Stimulated activated naive CD4-positive, alpha-beta T cell (primary cell): ENCODE measurements around the gene SCFD2.
"Not testable (repeated sequence)": the region's sequence is repeated elsewhere in the genome, so short reads cannot be mapped to it uniquely, and the experiment has no call there.

ENCODE experiments used
- DNase-seq, 6 experiments: peaks; one replicate each; lab custom pipeline; 2025; lab: John Stamatoyannopoulos, UW

Gene SCFD2

DNA sequence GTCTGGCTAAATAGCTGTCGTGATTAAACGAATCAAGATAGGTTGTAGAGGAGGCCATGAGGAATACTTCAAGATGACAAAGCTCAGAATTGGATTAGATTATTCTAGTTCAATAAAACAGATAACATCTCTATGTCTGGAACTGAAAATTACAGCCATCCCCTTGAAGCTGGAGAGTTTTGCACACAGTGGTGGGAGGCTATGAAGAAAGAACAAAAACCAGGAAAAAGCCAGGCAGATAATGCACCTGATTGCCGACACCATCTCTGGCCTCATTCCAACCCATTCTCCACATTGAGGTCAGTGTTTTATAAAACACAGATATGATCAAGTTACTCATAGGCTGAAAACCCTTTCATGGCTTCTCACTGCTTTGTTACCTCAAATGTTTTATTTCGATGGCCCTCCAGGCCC lies 315.5 kb downstream of the SCFD2 start:
- no peak for DNase-seq

DNA sequence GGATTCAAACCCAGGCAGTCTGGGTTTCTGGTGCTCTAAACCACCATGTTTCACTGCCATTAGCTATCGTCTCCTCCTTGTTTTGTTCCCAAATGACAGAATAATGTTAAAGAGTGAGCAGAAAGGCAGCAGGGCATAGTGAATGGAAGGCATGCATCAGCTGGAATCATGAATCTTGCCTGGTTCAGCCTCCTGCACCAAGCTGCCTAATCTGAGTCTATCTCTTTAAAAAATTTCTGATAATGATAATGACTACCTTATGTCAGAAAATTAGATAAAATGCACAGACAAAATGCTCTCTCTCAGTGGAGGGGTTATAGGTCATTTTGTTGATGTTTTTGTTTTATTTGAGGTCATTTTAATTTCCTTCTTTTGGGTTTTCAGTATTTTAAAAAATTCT lies 316.3 kb downstream of the SCFD2 start:
- DNase-seq = no peak

DNA sequence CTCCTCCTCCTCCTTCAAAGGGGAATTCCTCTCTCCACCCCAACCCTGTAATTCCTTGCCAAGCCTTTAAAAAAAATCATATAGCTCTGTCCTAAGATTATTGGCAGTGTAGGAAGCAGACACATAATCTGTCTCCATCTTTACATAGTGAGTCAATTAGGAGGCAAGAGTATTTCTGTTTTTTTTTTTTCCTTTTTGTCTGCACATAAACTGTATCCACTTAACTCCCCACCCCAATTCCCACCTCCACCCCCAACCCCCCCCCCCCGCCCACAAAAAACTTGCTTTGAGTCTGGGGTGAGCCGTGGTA lies 321.3 kb downstream of the SCFD2 start:
- no peak for DNase-seq

DNA sequence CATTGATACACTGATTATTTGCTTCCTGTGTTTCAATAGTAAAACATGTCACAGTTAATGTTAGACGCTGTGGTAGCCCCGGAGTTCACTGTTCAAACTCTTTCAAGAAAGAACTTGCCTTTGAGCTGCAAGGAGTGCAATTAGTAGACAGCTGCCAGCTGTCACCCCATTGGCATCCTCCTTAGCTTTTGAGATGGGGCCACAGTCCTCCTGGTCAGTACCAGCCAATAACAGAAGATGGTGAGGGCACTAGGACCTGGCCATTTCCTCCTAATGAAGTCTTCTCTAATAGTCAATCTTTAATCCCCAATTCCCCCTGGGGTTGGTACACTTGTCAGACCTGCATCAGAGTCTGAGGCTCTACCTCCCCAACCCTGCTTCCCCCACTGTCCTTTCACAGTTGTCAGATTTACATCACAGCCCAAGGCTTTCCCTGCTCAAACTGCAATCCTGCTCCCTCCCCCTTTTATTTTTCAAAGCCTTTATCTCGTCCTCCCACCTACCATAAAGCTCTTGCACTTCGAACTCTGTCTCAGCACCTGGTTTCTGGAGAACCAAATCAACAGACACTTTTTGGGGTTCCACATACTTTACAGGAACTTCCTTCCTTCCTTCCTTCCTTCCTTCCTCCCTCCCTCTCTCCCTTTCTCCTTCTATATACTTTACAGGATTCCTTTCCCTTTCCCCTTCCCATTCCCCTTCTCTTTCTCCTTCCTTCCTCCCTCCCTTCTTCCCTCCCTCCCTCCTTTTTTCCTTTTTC lies 321.8 kb downstream of the SCFD2 start:
- no peak for DNase-seq

DNA sequence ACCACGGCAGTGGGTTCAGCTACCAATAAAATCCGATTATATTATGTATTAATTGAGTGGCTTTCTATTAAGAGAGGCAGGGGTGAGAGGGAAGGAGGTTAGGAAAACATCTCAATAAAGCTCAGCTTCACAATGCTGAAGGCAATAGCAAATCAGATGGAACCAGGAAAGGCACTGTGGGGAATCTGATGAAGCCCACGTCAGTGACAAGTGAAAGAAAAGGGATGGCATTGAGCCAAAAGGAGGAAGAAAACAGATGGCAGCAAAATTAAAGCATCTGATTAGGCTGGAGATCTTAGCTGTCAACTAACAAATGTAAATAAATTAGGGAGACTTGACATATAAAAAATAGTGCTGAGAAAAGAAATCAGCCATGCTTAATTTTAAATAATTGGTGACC lies 322.8 kb downstream of the SCFD2 start:
- DNase-seq = no peak

DNA sequence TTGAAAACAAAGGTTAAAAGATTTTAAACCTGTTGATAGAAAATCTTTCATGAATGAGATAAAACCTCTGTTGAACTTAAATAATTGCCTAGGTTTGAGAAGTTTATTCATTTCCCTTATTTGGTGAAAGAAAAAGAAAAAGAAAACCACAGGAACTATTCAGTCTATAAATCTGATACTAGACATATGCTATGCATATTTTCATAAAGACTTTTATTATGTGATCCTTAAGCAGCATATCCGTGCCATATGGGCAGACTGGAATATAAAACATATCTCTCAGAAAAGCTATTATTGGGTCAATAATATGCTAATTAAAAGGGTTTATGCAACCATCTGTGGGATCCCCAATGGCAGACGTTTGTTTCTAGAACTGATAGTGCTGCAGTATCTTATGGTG lies 325.0 kb downstream of the SCFD2 start:
- DNase-seq = no peak

DNA sequence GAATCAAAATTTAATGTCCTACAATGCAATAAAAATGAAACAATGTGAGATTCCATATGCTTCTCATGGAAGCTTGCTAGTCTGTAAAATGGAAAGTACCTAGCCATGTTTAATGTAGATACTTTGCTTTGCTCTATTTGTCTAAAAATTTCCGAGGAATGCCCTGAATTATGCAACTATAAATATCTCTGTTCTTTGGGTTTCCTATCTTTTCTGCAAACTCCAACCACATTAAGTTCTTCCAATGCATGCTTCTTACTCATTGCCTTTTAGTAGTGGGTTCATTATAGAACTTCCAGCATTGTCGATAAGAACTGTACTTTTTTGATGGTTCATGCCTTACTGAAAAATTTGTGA lies 325.4 kb downstream of the SCFD2 start:
- no peak for DNase-seq

DNA sequence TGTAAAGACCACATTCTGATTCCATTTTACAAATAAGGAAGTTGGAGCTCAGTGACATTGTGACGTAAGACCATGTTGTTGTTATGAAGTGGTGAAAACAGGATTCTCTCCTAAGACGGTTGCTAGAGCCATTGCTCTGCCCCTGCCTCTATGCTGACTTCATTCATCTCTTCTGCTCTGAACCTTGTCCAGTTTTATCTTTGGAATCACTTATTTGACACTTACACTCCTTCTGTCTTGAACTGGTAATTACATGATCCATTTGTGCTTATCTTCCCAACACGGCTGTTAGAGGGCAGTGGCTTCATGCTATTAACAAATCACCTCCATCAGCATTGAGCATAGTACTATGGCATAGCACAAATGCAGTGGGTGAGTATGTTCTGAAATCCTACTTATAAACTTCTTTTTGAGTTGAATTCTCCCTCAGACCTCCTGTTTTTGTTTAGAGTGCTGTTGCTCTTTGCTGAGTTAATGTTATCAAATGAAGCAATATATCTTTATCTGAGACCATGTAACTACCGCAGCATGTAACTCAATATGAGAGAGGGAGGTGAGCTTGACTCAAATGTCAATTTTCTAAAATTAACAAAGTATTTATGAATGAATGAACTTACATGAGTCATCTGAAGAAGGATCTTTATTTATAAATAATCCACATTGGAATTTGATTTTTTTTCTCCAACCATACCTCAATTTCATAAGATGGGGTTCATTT lies 326.0 kb downstream of the SCFD2 start:
- DNase-seq = no peak

DNA sequence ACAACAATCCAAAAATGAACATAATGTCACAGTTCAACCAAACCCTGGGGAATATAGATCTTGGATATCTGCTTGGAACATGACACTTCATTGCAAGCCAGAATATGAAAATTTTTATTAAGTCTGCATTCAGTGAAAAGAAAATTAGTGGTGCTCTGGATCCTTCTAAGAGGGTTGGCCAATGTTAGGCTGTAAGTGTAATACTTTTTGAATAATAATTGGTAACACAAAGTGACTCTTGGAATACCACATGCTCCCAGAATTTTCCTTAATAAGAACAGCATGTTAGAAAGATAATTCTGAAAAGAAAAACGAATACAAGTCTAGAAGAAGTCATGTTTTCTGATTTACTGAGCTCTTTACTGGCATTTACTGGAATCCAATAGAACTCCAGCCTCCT lies 328.0 kb downstream of the SCFD2 start:
- no peak for DNase-seq

DNA sequence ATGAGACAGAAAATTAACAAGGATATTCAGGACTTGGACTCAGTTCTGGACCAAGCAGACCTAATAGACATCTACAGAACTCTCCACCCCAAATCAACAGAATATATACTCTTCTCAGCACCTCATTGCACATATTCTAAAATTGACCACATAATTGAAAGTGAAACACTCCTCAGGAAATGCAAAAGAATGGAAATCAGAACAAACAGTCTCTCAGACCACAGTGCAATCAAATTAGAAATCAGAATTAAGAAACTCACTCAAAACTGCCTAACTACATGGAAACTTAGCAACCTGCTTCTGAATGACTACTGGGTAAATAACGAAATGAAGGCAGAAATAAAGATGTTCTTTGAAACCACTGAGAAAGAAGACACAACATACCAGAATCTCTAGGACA lies 333.0 kb downstream of the SCFD2 start:
- not testable (repeated sequence) for DNase-seq

DNA sequence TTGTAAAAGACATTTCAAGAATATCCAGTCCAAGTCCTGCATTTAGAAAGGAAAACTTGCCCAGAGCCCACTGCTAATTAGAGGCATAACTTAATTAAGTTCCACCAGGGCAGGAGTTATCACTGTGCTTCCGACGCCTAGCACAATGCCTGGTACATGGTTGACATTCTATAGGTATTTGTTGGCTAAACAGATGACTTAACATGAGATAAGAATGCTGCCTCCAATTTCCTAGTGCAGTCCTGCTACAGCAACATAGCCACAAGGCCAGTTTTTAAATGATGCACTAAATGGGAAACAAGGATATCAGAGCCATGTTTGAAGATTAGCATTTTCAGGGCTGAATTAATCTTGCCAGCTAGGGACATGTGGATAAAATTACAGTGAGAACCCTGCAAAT lies 339.6 kb downstream of the SCFD2 start:
- DNase-seq = no peak

DNA sequence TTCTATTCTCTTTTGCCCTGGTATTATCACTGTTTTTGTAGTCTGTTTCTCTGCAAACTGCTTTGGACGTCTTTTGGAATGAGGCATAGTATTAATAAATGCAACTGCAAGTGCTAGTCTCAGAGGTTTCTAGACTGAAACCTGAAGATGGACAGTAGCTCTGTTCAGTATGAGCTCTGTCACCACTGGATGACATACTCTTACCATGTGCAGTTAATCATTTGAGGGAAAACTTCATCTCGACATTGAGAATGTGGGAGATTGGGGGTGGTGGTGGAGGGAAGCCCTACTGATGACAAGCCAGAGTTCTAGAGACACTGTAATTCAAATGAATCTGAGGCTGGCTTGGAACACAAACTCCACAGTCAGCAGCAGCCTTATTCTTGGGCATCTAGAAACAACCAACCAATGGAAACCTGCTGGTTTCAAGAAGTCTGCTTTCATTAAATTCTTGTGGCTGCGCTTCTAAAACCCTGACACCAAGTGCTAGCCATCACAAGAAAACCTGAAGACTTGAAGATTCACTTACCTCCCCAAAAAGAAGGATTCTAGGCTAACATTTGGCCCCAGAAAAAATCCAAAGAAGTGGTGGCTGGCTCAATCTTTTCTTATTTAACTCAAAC lies 342.1 kb downstream of the SCFD2 start:
- no peak for DNase-seq

DNA sequence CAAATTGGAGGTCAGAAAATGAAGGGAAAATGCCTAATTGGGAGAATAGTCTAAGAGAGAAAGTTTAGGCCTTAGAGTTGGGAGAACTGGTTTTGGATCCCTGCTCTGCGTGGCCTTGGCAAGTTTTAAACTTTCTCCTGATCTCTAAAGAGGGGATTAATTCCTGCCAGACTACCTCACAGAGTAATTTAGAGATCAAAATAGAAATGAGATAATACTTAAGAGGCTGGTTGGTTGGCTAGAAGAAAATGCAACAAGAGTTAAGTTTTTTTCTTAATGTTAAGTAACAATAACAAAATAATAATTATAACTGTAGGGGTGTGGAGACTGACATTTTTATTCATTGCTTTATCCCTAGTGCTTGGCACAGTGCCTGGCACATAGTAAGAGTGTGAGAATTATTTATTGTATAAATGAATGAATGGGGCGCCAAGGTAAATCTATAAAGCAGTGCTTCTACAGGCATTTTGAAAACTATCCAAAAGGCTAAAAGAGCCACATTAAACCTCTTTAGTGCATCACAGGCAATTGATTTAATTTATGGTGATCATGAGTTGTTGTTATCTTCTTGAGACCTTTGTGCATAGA lies 343.3 kb downstream of the SCFD2 start:
- no peak for DNase-seq

DNA sequence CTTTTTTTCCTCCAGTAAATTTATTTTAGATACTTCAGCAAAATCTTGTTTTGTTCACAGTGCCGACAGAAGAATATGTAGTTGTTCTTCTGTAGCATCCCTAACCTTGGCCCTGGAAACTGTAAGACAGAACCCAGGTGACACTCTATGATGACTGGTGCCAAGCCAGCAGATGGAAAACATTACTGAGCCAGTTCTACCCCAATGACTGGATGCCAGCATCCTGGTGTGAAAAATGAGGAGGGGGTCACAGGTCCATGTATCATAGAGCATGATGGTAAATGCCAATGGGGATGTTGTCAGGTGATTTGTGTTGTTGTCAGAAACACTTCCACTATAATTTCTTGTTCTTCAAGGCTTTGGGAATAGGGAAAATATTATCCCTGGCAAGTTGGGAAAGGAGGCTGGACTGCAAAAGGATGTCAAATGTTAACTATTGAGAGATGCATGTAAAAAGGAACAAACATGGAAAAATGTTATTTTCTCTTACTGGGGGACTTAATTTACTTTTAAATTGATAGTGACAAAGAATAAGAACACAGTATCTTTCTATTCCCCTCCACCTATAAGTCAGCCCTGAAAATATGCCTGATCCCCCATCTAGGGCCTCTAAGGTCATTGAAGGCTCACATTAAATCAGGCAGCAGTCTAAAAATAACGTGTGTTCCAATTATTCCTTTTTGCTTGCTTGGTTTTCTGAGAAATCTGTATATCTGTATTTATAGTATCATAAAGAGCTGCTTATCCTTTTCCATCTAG lies 343.9 kb downstream of the SCFD2 start:
- no peak for DNase-seq

DNA sequence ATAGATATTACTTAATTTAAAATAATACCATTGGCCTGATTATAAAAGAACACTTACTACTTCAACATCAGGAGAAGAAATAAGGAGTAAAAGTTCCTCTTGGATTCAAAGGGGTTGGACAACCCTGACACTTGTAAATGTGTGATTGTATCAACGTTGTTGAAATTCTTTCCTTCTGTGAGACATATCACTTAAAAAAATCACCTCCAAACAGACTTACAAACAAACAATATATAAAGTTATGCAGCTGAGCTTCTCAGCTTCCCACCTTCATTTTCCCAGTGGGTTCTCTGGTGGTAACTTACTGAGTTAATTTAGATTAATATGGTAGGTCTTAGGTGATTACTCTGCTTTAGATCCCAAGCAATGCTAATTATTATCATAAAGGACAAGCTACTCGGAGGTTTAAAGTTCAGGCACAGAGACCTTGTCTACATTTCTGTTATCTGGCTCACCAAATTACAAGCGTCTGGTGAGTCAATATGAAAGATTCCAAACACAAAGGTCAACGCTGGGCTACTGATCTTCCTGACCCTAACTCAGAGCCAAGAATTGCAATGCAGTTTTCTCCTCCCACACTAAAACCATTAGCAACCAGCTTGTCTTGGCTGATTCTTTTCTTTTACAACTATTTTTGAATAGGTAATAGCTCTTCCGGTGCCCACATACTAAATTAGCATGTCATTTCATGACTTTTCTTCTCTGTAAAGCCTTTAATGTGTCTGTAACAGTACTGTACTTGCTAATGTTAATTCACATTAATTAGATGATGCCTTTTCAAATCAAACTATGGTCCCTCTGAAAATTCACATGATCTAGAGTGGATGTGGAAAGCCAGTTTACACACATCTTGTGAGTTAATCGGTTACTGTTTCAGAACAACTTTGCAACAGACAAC lies 346.1 kb downstream of the SCFD2 start:
- no peak for DNase-seq

DNA sequence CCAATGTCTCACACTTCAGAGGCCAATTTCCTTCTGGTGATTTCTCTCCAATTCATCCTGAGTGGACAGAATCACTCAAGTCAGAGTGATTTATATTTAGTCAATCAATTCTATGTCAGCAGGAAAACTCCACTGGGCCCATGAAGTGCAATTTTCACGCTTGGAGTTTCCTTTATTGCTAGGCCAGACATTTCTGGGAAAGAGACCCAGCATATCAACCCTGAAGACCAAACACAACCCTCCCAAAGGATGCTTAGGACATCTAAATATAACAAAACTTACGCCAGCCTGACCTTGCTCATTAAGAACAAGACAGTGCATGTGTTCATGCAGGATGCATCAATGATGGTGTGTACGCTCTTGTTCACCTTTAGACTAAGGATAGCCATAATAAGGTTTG lies 347.4 kb downstream of the SCFD2 start:
- DNase-seq = no peak

DNA sequence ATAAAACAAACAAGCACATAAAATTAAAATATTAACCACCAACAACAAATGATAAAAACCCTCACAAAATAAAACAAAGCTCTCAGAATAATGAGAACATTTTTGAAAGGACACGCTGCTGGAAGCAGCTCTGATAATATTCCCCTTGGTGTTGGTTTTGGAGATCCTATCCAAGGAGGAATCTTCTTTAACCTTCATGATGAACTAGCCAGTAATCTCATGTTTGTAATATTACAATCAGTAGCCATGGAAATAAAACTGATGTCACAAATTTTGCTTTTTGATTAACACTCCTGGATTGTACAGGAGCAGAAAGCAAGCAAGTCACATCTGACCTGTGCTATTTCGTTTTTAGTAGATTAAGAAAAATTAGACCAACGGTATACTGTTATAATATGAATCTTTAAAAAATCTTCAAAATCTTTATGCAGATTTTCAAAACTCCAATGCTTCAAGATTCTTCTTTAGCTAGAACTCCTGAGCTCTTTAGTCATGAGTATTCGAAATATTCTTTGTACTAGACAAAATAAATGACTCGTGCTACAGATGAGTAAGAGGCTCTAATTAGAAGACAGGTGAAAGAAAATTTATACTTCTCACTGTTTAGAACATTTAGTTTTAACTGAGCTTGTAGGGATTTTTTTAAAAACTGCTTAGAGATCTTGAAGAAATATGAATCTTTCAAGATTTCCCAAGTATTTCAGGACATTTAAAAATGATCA lies 349.6 kb downstream of the SCFD2 start:
- DNase-seq = no peak

DNA sequence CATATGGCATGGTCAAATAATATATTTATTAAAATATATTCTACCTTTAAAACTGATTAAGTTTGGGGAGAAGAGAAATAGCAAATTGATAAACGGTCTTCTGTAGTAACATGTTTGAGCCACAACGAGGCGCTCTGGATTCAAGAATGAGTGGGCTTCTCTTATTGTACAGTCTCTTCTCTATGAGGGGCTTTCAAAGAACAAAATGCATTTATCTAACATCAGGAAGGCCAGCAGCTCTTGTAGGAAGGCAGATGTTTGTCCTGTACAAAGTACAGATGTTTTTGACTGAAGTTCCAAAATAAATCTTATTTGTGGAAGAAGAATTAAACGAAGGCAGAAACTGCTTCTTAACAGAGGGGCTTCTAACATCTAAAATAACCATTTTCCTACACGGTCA lies 350.2 kb downstream of the SCFD2 start:
- DNase-seq = no peak

DNA sequence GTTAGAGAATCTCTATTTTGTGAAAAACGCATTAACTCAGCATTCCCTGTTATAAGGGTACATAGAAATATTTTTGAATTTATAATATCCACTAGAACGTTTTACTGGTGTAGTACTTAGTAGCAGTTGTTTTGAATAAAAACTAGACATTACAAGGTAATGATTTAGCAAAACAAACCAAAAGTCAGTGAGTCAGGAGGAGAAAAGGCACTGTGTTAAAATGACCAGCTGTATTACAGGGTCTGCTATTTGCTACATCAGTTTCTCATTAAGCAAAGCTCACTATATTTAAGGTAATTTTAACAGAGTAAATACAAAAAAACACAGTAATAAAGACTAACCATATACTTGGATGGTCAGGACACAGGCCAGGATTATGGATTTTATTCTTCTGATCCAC lies 351.0 kb downstream of the SCFD2 start:
- DNase-seq = no peak

DNA sequence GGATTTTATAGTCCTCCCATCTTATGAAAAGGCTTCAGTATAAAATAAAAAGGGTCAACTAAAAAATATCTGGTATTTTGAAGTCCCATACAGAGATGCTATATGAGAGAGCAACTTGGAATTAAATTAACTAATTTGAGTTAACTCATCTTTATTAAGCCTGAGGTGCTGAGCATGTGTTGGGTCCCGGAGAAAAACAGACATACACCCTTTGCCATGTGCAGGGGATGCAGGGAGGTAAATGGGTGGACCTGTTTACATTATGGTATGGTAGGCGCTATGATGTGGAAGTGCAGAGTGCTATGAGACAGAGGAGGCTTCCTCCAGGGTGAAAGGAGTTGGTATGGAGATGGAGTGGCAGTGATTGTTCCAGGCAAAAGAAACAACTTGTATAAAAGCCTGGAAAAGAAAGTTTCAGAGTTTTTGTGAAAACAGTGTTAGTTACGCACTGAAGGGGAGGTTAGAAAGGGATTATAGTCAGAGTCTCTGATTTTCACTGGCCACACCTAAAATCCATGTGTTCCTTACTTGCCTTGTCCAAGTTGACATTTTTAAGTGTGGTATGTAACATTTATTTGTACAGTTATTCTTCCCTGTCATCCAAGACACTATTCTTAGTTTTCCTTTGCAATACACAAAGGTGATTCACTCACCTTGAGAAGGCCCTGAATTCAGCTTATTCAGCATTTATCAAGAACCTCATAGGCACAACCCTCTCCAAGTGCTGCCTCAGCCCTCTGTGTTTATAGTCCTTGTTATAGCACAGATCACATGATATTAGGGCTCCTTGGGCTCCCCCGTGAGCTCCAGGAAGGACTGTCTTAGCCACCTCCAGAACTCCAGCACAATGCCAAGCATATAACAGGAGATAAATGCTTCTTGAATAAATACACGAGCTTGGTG lies 351.7 kb downstream of the SCFD2 start:
- DNase-seq = no peak
